HG03354 (cell line): ENCODE measurements around the gene MAPK8IP1.

Experiments used
- ATAC-seq: cut with Tn5 transposase; IDR thresholded peaks from one replicate; pipeline ENCODE4 v1.9.1; 2021; ENCODE audit warnings: mild to moderate bottlenecking; ENCODE audit not compliant: unreplicated experiment, poor library complexity, severe bottlenecking

The MAPK8IP1 gene

DNA sequence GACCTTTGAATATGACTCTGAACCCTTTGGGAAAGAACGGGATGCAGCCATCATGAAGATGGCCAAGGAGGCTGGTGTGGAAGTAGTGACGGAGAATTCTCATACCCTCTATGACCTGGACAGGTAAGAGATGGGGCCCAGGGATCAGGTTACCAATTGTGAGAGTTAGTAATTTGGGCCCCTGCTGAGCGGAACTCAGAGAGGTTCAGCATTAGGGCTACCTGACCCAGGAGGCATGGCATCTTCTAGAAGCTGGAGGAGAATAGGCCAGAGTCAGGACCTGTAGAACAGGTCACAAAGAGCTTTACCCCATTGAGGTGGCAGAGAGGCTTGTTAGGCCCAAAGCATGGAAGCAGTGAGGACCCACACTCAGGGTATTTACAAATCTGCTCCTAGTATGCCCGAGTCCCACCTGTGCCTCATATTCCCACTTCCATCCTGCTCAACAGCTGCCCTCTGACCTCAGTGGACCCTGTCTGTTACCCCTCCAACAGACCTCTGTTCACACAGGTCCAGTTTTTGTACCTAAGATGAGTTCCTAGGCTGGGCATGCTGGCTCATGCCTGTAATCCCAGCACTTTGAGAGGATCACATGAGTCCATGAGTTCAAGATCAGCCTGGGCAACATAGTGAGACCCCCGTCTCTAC, 26.6 kb upstream of the MAPK8IP1 start:
- no peak for ATAC-seq

DNA sequence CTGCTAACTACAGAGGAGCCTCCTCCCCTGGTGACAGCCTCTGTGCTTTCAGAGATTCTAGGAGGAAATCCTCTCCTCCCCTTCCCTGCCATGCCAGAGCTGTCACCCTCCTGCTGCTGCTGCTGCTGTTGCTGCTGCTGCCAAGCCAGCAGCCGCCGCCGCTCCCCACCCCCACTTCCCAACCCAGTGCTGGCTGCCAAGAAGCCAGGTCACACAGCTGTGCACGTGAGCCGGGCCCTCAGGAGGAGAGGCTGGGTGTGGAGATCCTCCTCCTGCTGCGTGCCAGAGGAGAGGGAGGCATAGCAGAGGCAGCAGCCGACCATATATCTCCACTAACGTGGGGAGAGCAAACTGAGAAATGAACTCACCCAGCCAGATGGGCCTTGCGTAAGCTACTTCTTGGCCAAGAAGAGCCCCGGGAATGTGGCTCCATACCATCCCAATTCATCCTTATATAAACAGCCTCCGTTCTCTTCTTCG, 25.8 kb upstream of the MAPK8IP1 start:
- no peak for ATAC-seq

DNA sequence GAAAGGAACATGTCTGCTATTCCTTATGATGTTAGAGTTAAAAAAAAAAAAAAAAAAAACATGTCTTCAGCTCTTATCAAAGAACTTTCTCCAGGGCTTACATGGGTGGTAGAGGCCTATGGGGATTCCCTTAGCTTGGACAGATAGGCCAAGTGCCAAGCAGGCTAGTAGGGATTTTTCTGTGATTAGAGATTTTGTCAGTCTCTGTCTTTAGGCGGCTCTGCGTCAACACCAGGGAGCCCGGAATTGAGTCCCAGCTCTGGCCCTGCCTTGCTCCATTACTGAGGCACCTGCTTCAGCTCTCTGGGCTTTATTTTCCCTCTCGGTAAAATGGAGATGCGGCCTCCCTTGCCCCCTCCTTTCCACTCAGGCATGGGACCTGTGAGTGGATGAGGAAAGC, 25.1 kb upstream of the MAPK8IP1 start:
- no peak for ATAC-seq

DNA sequence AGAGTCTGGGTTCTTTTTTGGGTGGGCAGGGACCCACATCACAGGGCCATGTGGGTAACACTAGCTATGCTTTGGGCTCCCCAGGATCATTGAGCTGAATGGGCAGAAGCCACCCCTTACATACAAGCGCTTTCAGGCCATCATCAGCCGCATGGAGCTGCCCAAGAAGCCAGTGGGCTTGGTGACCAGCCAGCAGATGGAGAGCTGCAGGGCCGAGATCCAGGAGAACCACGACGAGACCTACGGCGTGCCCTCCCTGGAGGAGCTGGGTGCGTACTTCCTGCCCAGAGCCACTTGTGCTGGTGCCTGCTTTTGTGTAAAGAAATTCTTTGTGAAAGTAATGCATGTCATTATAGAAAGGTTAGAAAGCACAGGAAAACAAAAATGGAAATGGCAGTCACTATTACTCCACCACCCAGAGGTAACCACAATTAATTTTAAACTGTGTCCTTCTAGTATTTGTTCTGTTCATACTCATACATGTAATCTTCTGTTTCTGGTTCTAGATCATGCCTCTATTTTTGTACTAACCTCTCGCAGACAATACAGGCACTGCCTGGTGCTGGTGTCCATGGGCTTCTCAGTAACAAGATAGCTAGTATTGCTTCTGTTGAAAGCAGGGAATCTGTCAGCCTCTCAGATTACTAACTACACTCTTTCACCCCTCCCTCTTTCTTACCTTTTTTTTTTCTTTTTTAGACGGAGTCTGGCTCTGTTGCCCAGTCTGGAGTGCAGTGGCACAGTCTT, 24.5 kb upstream of the MAPK8IP1 start:
- ATAC-seq = no peak

DNA sequence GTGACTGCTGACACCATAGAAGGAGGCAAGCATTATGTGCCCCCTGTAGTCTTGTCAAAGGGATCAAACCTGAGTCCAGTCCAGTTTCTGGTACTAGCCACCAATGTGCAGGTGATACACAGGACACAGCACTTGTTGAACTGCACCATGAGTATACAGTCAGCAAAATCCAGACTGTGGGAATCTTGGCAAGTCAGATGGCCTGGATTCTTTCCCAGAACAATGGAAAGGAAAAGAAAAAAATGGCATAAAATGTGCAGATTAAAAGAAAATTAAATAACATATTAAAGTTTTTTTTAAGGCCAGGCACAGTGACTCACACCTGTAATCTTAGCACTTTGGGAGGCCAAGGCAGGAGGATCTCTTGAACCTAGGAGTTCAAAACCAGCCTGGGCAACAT, 21.4 kb upstream of the MAPK8IP1 start:
- ATAC-seq = no peak

DNA sequence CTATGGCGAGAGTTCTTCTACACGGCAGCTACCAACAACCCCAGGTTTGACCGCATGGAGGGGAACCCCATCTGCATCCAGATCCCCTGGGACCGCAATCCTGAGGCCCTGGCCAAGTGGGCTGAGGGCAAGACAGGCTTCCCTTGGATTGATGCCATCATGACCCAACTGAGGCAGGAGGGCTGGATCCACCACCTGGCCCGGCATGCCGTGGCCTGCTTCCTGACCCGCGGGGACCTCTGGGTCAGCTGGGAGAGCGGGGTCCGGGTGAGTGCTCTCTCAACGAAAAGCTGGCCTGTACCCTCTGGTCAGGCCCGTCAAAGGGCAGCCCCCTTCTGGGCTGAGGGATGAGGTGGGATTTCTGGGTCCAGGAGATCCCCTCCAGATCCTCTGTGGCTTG, 15.9 kb upstream of the MAPK8IP1 start:
- no peak for ATAC-seq

DNA sequence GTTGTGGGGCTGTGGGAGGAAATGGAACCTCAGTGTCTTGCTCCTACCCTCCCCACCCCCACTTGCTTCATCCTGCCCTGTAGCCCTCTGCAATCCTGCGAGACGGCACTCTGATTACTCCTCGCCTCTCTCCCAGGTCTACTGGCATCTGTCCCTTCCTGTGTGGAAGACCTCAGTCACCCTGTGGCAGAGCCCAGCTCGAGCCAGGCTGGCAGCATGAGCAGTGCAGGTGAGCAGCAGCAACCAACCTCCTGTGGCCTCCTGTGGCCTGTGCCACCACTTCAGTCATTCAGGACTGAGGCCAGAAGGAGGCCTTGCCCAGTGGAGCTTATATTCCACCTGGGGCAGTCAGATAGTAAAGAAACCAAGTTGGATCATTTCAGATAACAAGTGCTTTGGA, 14.7 kb upstream of the MAPK8IP1 start:
- ATAC-seq = no peak

DNA sequence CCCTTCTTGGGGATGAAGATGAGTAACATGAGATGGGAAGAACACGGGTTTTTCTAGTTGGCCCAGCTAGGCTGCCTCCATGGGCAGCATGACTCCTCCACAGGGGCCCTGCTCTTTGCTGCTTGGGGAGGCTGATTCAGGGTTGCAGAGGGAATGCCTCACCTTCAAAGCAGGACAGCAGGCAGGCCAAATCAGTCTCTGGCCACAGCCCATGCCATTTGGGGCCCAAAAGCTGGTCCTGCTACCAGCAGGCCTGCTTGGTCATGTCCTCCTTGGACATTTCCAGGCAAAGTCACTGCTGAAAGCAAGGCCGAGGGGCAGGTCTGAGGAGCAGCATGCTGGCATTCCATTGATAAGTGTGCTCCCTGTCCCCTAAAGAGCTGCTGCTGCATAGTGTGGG, 13.8 kb upstream of the MAPK8IP1 start:
- no peak for ATAC-seq

DNA sequence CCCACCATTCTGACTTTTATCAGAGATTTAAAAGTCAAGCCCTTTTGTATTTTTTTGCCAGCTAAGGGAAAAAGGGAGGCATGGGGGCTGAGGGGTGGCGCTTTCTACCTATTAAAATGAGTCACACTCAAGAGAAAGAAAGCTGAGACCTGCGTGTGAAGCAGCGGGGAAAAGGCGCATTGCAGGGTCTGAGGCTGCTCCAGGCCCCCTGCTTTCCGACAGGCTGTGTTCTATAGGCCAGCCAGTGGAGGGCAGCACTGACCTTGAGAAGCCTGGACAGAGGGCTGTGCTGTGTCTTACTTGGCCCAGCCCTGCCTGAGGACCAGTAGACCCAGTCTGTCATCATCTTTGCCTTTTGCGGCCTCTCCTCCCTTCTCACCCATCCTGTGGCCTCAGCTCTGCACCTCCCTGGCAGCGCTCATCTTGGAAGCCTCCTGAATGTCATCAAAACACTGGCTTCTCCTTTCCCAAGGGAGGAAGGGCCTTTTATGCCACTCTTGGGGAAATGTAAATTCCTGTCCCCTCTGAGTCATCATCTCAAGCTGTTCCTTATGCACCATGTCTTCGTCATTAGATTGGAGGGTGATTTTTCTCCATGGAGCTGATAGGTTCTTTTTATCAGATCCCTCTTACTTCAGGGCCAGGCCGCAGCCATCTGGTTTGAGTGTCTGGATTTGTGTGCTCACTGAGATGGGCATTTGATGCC, 12.6 kb upstream of the MAPK8IP1 start:
- ATAC-seq = no peak

DNA sequence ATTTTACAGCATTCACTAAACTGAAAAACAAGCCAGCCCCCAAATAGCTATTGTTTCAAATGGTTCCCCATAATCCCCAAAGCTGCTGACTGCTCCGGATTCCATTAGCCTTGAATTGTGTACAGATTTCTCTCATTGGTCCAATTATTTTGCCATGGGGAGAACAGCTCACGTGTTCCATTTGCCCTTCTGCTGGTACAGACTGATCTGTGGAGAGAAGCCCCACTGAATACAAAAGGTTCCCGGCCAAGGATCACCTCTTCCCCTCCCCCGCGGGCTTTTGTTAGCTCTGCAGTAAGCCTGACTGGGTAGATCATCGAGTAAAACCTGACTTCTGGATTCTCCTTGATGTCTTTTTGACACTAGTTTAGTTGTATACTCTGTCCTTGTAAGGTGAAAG, 9.1 kb upstream of the MAPK8IP1 start:
- ATAC-seq = no peak

DNA sequence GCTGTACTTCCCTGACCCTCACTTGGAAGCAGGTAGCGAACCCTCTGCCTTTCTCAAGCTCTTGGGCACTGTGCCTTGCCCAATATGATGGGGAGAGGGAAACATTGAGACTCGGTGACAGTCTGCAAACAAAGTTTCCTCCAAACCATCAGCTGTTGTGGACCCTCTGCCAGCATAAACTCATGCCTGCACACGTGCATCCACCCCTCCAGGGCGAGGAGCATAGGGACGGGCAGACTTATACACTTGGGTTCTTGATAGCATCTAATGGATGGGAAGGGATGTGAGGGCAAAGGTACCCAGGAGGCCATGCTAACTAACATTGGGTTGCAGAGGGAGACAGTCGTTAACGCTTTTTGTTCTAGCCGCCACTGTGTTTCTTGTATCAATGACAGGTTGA, 8.2 kb upstream of the MAPK8IP1 start:
- no peak for ATAC-seq

DNA sequence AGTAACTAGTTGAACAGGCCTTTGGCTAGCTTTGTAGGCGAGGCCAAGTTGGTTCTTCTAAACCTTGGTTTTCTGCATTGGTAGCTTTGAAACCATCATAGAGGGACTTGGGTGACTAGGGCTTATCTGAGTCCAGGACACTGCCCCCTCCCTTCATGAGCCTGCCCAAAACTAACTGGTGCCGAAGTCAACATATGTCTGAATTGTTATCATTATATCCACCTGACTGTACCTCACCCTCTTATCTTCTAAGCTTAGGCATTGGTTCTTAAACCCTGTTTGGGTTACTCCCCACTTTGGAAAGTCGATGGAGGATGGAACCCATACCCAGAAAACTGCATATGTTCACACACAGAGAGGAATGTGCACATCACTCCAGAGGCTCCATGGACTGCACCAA, 7.6 kb upstream of the MAPK8IP1 start:
- ATAC-seq = no peak

DNA sequence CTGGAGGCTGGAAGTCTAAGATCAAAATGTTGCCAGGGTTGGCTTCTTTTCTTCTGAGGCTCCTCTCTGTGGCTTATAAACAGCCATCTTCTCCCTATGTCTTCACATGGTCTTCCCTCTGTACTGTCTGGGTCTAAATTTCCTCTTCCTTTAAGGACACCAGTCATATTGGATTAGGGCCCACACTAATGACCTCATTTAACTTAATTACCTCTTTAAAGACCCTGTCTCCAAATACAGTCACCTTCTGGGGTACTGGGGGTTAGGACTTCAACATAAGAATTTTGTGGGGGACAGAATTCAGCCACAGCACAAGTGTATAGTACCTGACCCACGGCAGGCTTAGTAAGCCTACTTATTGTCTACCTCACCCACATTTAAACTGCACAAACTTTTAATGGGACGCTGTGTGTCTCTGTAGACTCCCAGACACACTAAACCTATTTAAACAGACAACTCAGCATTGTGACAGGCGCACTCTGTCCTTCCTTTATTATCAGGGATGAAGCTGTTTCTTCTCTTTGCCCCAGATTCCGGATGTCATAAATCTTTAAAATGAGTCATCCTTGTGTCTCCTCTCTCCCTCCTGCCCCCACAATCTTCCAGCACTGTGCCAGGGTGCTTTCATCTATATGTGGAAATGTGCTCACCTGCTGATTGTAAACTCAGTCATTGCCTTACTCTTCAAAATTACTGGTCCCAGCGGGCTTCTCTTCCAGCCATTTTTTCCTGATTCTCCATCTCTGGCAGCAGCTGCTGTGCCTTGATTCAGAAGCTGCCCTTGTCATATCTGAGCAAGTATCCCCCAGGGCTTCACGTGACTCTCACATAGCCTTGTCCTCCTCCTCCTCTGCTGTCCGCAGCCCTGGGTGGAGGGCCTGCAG, 5.4 kb upstream of the MAPK8IP1 start:
- no peak for ATAC-seq

DNA sequence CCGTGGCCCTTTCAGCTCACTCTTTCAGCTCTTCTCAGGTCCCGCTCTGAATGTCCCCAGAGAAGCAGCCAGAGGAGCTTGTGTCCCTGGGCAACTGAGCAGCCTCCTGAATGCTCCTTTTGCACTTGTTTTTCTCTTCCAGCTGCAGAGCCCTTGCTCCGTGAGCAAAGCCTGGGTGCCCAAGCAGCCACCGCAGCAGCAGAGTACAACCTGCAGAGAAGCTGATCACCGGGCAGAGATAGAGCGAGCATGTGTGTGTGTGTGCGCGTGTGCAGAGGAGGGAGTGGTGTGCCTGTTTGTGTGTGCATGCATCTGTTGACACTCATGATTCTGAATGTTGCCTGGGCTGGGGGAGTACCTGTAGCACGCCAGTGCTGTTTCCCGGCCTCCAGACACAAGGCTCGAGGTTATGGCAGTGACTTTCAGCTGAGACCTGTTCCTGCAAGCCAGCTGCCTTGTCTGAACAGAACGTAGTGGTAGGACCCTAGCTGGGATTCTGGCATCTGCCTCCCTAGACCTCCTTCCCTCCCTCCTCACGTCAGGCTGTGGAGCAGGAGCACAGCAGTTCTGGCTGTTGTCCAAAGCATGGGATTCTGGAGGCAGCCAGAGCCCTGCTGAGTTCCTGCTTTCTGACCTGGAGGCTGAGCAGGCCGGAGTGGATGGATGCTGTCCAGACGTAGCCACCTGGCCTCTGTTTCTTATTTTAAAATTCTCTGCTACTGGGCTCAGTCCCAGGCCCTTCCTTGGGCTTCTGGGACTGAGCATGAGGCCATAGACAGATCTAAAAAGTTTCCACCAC, 4.5 kb upstream of the MAPK8IP1 start:
- ATAC-seq = no peak

DNA sequence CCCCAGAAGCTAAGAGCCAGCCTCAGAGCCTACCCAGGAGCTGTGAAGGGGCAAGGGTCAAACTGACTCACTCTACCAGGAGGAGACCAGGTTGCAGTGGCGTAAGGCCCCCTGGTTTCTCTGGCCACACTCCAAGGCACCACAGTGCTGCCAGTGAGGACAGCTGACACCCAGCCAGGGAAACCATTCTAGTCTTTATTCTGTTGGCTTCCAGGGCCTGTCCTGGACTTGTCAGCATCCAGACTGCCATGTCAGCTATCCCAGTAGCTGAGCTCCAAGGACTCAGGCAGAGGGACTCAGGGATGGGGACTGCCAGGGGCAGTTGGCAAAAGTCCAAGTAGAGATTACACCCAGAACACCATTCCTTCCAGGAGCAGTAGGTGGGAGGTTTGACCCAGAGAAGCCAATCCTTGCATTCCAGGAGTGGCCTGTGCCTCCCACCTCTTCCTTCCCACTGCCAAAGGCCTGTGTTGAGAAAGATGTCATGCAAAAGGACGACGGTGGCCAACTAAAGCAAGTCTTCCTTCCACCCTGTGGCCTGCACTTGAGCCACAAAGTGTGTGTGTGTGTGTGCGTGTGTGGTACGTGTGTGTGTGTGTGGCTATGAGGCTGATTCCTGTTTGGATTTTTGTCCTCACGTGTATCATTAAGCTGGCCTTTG, 3.6 kb upstream of the MAPK8IP1 start:
- ATAC-seq = no peak

DNA sequence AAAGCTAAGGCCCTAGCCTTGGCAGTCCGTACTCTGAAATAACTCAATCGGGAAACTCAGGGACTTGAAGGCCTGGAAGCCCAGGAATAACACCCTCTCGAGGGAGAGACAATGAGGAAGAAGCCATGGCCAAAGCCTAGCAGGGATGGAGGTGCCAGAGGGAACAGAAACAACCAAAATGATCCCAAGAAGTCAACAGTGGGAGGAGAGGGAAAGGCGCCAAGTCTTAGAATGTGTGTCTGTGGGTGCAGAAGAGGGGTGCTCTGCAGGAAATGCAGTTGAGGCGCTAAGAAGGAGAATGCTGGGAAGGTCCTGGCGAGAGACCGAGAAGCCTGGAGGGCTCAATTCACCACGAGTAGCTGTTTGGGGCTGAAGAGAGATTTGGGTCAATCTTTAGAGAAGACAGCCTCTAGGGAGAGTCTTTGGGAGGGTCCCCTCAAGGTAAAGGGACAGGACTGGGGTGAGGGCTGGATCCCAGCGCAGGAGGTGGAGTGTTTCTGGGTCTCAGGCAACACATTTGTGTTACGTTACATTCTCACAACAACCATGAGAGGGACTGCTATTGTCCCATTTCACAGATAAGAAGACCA, 760 bp upstream of the MAPK8IP1 start:
- no peak for ATAC-seq

DNA sequence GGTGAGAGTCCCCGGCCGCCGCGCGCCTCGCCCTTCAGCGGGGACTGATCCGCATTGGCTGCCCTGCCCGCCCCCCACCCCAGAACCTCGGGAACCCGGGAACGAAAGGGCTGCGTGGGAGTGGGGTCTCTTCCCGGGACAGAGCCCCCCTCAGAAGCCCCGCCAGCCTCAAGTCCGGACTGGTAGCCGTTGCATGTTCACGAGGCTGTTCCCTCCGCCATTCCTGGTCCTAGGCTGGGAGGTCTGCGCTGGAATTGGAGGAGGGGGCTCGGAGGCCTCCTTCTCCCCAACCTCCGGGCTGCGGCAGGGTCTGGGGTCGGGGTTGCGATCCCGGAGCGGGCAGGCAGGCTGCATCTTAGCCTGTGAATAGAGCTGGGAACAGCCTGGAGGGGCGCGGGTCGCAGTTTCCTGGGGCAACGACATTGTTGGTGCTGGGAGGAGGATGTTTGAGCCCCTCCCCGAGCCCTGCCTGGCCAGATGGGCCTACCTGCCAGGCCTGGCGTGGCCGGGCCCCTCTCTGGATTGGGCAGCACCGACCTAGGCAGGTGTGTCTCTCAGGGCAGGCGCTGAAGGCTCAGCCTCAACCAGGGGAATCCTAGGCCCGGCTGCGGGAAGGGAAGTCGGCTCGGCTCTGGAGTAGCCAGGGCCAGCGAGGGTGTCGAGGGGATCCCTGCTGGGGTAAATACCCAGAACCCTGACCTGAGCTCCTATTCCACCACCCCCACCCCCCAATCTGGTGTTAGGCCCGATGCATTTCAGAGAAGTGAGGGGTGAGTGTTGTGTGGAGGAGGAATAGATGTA, 670 bp downstream of the MAPK8IP1 start:
- ATAC-seq = no peak
